Activated CD4-positive, alpha-beta T cell treated with anti-CD3 and anti-CD28 coated beads, Interleukin-2, amount 50 U/mL, for 48 hours (primary cell): ENCODE measurements around the gene F11R.
"Not testable (repeated sequence)": the region's sequence is repeated elsewhere in the genome, so short reads cannot be mapped to it uniquely, and the experiment has no call there.

Experiments
- DNase-seq, 2 experiments: peaks; one replicate each; pipeline ENCODE4 v3.0.0-alpha.2; 2020

The F11R gene

GRCh38 chr1:161020509-161021164 lies at the start of gene F11R:
Gene F11R, minus strand, starts transcription at chr1:161021152. Its CDS starts 79 bp downstream, at chr1:161021073.
- no peak for DNase-seq

GRCh38 chr1:161069731-161070270 lies 48.8 kb upstream of the F11R start, which contains the start of gene ARHGAP30:
Gene ARHGAP30, minus strand, starts transcription at chr1:161069891. Its CDS starts 267 bp downstream, at chr1:161069624.
- peak; percentile 84 to 89 for DNase-seq

GRCh38 chr1:161069241-161069640 lies 48.3 kb upstream of the F11R start:
- peak; percentile 28 to 37 for DNase-seq

- peak; percentile 84 to 90 for DNase-seq
These were observed 47.6 kb upstream of the F11R start for GRCh38 chr1:161068306-161069234.

GRCh38 chr1:161066694-161067093 lies 45.7 kb upstream of the F11R start:
- no peak for DNase-seq

- not testable (repeated sequence) for DNase-seq
These were observed 44.7 kb upstream of the F11R start for GRCh38 chr1:161065681-161066080.

GRCh38 chr1:161063936-161064335 lies 43.0 kb upstream of the F11R start:
- not testable (repeated sequence) for DNase-seq

GRCh38 chr1:161061419-161061818 lies 40.5 kb upstream of the F11R start:
- DNase-seq = no peak

GRCh38 chr1:161059293-161059692 lies 38.3 kb upstream of the F11R start:
- DNase-seq = no peak

- peak in 1 of 2 experiments; percentile 38 for DNase-seq
These were observed 33.9 kb upstream of the F11R start for GRCh38 chr1:161054805-161055204.

GRCh38 chr1:161054232-161054631 lies 33.3 kb upstream of the F11R start:
- no peak for DNase-seq

GRCh38 chr1:161052899-161053298 lies 31.9 kb upstream of the F11R start:
- no peak for DNase-seq

- DNase-seq = no peak
These were observed 30.3 kb upstream of the F11R start for GRCh38 chr1:161051219-161051618.

GRCh38 chr1:161048949-161049722 lies 28.2 kb upstream of the F11R start:
- no peak for DNase-seq

- no peak for DNase-seq
These were observed 26.8 kb upstream of the F11R start for GRCh38 chr1:161047436-161048420.

- DNase-seq = no peak
These were observed 25.8 kb upstream of the F11R start for GRCh38 chr1:161046605-161047228.

GRCh38 chr1:161045736-161046604 lies 25.0 kb upstream of the F11R start, which contains the start of gene USF1:
Gene USF1, minus strand, starts transcription at chr1:161045977. Its CDS starts 2,702 bp downstream, at chr1:161043275.
- peak; percentile 91 to 94 for DNase-seq

- peak; percentile 58 to 67 for DNase-seq
These were observed 24.2 kb upstream of the F11R start for GRCh38 chr1:161044908-161045735.

- DNase-seq = no peak
These were observed 23.6 kb upstream of the F11R start for GRCh38 chr1:161044535-161044907.
